ENCODE results near the gene CCDC194.

- no peak for TF ChIP-seq POLR2A (IDR thresholded peaks at IDR 0.05)
- no peak for TF ChIP-seq CTCF (IDR thresholded peaks at IDR 0.05)
Observed at GRCh38 chr19:17411801-17412200, 17.8 kb upstream of the CCDC194 start.

Measured in lower leg skin (tissue), 3 donors.